GM21367 (cell line): ENCODE data around the gene NME8.
"Not testable (repeated sequence)": the region's sequence is repeated elsewhere in the genome, so short reads cannot be mapped to it uniquely, and the experiment has no call there.

Experiments
- ATAC-seq: cut with Tn5 transposase; IDR thresholded peaks from one replicate; pipeline ENCODE4 v1.9.1; 2021; ENCODE audit not compliant: unreplicated experiment

NME8 gene, protein sequence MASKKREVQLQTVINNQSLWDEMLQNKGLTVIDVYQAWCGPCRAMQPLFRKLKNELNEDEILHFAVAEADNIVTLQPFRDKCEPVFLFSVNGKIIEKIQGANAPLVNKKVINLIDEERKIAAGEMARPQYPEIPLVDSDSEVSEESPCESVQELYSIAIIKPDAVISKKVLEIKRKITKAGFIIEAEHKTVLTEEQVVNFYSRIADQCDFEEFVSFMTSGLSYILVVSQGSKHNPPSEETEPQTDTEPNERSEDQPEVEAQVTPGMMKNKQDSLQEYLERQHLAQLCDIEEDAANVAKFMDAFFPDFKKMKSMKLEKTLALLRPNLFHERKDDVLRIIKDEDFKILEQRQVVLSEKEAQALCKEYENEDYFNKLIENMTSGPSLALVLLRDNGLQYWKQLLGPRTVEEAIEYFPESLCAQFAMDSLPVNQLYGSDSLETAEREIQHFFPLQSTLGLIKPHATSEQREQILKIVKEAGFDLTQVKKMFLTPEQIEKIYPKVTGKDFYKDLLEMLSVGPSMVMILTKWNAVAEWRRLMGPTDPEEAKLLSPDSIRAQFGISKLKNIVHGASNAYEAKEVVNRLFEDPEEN

DNA sequence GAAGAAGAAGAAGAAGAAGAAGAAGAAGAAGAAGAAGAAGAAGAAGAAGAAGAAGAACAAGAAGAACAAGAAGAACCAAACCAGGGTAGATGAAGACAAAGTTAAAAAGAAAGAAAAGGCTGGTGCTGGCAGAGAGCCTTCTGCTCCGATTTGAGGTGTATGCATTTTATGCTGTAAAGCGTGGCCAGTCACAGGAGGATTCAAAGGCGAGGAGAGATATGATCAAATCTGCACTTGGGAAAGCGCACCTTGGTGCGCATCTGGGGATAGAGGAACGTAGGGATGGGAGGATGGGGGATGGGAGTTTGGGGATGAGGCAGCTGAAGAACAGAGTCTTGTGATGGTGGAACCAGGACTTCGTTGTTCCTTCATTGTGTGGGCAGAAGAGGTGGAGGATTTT is at the start of gene NME8:
TSS of gene NME8 (plus strand) at position 301 of the 400 bp plus-strand sequence. CDS start 1,670 bp downstream, outside the sequence.
- ATAC-seq: no peak

GRCh38 chr7:37806152-37806551 is 42.2 kb upstream of the NME8 start:
- no peak for ATAC-seq

DNA sequence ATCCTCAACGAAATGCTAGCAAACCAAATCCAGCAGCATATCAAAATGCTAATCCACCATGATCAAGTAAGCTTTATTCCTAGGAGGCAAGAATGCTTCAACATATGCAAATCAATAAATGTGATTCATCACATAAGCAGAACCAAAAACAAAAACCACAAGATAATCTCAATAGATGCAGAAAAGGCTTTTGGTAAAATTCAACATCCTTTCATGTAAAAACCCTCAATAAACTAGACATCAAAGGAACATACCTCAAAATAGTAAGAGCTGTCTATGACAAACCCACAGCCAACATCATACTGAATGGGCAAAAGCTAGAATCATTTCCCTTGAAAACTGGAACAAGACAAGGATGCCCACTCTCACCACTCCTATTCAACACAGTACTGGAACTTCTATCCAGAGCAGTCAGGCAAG is 36.2 kb upstream of the NME8 start:
- ATAC-seq: not testable (repeated sequence)

DNA sequence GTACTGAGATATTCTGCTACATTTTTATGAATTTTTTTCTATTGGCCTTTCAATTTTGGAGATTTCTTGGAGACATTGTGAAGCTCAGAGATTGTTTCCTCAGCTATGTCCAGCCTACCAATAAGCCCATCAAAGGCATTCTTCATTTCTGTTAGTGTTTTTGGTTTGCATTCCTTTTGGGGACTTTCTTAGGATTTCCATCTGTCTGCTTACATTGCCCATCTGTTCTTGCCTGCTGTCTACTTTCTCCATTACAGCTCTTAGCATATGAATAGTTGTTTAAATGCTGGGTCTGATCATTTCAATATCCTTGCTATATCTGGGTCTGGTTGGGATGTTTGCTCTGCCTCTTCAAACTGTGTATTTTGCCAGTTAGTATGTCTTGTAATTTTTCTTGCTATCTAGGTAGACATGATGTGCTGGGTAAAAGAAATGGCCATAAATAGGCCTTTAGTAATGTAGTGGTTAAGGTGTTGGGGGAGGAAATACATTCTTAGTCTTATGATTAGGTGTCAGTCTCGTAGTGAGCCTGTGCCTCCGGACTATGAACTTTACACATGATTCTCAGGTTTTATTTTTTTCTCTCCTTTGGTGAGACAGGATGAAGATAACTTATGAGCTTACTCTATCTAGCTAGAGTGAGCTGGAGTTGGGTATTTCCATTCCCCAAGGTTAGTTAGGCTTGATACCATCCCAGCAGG is 32.6 kb upstream of the NME8 start:
- peak; percentile 89 for ATAC-seq

- no peak for ATAC-seq
Measured at GRCh38 chr7:37816922-37817590, 31.3 kb upstream of the NME8 start.

- no peak for ATAC-seq
Measured at GRCh38 chr7:37817591-37817960, 30.8 kb upstream of the NME8 start.

GRCh38 chr7:37817996-37818720 is 30.2 kb upstream of the NME8 start:
- ATAC-seq: no peak

- ATAC-seq: peak; percentile 73
Measured at GRCh38 chr7:37820708-37821468, 27.5 kb upstream of the NME8 start.

GRCh38 chr7:37822946-37823345 is 25.5 kb upstream of the NME8 start:
- ATAC-seq: no peak

- ATAC-seq: no peak
Measured at GRCh38 chr7:37823557-37823956, 24.8 kb upstream of the NME8 start.

DNA sequence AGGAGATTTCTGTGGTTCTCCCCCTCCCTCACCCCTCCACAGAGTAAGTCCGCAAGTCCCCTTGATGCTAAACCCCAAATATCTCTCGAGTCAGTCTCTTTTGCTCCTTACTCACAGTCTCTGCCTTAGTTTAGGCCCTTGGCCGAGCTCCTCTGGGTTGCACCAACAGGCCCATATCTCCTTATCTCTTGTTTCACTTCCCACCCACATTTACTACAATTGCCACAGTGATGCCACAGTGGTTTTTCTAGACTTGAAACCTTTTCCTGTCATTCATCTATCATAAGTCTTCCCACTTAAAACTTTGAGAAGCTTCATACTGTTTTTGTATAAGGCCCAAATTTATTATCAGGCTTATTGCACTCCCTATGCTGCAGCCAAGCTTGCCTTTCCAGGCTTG is 23.4 kb upstream of the NME8 start:
- ATAC-seq: no peak

DNA sequence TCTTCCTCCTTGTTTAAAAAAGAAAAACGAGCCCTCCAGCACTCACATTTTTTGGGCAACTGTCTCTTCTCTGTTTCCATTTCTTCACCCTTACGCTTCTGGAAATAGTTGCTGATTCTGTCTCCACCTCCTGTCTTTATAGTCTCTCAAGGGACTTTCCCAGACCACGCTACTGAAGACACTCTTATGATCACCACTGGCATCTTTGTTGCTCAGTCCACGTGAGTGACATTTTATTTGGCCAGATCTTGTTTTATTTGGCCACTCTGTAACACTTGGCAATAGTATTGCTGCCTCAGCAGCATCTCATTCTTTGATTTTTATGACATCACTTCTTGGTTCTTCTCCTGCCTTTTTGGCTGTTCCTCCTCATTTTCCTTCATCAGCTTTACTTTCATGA is 21.6 kb upstream of the NME8 start:
- ATAC-seq: peak; percentile 43

- ATAC-seq: no peak
Measured at GRCh38 chr7:37831244-37831643, 17.2 kb upstream of the NME8 start.

DNA sequence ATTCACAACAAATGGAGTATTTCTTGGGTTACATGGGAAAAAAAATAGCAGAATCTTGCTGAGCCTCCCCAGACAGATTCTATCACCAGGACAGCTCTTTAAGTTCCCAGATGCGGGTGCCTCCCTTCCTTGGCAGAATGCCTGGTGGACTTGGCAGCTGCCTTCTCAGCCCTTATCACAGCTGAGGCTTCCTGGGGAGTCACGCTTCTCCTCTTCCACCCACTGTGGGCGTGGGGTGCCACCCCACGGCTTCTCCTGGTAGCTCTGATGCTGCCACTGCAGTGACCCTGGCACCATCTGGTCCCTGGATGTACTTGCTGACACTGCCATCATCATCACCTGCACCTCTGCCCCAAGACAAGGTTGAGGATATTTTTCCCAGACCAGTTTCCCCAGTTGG is 16.2 kb upstream of the NME8 start:
- ATAC-seq: peak; percentile 74

DNA sequence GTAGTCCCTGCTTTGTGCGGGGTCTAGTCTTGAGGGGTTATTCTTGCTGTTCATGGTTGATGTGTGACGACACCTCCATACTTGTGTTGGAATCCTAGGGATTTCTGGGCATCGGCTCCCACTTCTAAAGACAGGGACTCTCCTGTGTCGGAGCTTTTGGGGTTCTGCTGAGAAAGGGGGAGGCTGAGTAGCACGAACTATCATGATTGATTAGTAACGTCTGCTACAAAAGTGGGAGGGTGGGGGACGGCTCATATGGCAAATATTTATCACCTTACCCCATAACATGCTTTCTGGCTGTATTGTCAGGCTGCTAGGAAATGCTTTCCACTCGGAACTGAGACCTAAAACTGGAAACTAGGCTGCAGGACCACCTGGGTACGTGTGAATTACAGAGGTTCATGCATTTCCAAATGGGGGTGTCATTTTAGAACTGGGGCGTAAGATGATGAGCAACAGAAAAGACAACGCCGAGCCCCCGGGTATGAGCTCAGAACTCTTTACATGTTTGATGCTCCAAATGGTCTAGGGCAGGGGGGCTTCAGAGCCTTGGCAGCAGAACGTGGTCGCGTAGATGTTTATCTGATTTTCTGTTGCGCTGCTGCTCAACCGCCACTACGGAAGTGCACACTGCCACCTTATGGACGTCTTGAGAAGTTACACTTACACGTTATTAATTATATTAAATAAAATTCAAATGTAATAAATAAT is 15.1 kb upstream of the NME8 start:
- no peak for ATAC-seq

DNA sequence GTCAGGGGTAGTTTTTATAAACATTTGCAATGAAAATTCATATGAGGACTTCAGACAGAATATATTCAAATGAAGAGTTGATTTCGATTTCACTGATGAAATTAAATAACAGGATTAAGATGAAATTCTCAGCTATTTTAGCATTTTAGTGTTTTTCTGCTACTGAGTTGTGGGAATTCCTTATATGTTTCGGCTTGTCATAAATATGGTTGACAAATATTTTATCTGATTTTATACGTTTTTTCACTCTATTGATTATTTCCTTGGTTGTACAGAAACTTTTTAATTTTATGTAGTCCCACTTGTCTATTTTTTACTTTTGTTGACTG is 14.6 kb upstream of the NME8 start:
- ATAC-seq: no peak

- ATAC-seq: no peak
Measured at GRCh38 chr7:37853468-37853867, 5.1 kb downstream of the NME8 start.

- ATAC-seq: no peak
Measured at GRCh38 chr7:37882086-37882485, 33.7 kb downstream of the NME8 start.

DNA sequence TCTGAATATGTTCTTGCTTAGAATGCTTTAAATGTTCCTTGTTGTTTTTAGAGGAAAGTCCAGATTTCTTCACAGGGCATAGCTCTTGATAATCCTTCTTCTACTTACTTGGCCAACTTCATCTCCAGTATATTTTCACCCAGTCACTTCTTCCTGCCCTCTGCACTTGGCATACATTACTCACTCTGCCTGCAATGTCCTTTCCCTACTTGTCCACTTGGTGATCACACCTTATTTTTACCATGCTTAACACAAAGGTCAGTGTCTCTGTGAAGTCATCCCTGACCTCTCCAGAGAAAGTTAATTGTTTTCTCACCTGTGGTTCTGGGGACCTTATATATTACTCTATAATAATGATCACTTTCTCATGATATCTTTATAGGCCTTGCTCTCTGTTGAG is 45.0 kb downstream of the NME8 start:
- ATAC-seq: no peak

DNA sequence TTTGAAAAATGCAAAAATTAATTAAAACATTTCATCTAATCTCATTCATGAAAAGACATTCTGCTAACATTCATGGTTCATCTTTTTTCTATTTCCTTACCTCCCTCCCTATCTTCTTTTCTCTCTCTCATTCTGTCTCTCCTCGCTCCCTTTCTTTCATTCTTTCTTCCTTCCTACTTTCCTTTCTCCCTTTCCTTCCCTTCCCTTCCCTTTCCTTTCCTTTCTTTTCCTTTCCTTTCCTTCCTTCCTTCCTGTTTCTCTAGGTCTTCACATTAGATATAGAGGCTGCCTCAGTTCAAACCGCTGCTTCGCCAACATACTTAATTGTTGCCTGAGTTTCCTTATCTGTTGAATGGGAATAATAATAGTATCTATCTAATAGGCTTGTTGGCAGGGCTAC is 46.3 kb downstream of the NME8 start:
- no peak for ATAC-seq
